Parietal lobe (tissue), 2 donors: ENCODE results near the gene DLX5. TPM values are rescaled to one million over a fixed set of nuclear protein-coding genes. Genes with fewer than 3 reads are reported as not detected.

ENCODE experiments used
- small RNA-seq: library from RNA; depleted of rRNA; stranded (forward); fragments of <200 nt; gene quantifications from one replicate; pipeline ENCODE3, GENCODE V24; 2014; ENCODE audit warnings: low replicate concordance
- total RNA-seq: library from RNA; depleted of rRNA; stranded (reverse); fragments of >200 nt; gene quantifications from one replicate; pipeline ENCODE4 v1.2.3, GENCODE V29; 2014

Gene DLX5
- total RNA-seq: 7.5 TPM

GRCh38 chr7:97024209-97025129, at the start of gene DLX5:
DLX5 (minus strand) TSS chr7:97024831; CDS start chr7:97024623, 208 bp downstream.

GRCh38 chr7:97005183-97006054, 19.2 kb downstream of the DLX5 start, which contains the start of gene DLX6:
DLX6 (plus strand) TSS chr7:97005553; CDS start chr7:97005978, 425 bp downstream.

Small RNA genes lying within 50 kb of the gene (small RNA-seq; reads per million reads assigned to genes)
- not detected for gene RF01778

Other genes with a start within 250 kb of the DLX5 start
- gene DLX6, start 19.3 kb downstream of the DLX5 start, total RNA-seq: 3.1 TPM
- 5.3 TPM for gene SDHAF3, start 92.9 kb upstream of the DLX5 start, total RNA-seq